Fibroblast of villous mesenchyme (primary cell): ENCODE results near the gene GALNTL6. TPM values are rescaled to one million over a fixed set of nuclear protein-coding genes. Genes with fewer than 3 reads are reported as not detected.
"Not testable (repeated sequence)": the region's sequence is repeated elsewhere in the genome, so short reads cannot be mapped to it uniquely, and the experiment has no call there.

ENCODE experiments used
- DNase-seq: peaks from one replicate; pipeline ENCODE4 v3.0.0-alpha.2; 2010; ENCODE audit warnings: low read depth
- H3K4me3 ChIP-seq: 2 replicates; pipeline ENCODE4 v1.5.1; 2011; ENCODE audit warnings: low read depth, mild to moderate bottlenecking, low read length
- CTCF ChIP-seq: IDR thresholded peaks from 2 replicates; pipeline ENCODE4 v1.5.1; 2012; ENCODE audit warnings: low read depth, mild to moderate bottlenecking, low read length; ENCODE audit not compliant: insufficient read depth
- total RNA-seq: library from RNA; depleted of rRNA; stranded (reverse); fragments of >200 nt; gene quantifications from 2 replicates; pipeline ENCODE4 v1.2.3, GENCODE V29; 2012

Gene GALNTL6
- total RNA-seq, 1 donor = not detected

DNA sequence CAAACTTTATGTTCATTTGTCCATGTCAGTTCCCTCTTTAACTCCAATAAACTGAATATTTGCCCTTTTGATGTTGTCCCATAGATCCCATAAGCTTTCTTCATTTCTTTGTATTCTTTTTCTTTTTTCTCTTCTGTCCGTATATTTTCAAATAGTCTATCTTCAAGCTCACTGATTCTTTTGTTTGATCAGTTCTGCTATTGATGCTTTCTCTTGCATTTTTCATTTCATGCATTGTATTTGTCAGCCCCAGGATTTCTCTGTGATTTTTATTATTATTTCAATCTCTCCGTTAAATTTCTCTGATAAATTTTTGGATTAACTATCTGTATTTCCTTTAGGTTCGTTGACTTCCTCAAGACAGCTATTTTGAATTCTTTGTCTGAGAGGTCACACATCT is 1082.5 kb downstream of the GALNTL6 start:
- no peak overlapping the region for H3K4me3 ChIP-seq
- TF ChIP-seq CTCF = no peak
- no peak for DNase-seq

DNA sequence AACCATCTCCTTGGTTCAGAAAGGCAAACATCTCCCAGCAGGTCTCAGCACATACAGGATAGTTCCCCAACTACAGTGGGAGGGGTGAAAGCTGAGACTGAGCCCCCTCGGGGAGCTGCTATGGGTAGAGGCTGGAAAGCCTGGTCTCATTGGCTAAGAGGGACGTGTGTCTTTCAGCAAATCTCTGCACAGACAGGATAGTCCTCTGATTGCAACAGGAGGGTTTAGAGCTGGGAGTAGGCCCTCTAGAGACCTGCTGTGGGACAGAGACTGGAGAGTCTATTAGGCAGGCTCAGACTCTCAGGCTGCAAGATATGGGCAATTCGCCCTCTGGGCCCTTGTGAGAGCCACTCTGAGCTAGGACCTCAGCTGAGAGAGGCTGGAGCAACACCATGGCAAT is 1083.8 kb downstream of the GALNTL6 start:
- TF ChIP-seq CTCF = no peak
- DNase-seq = no peak
- no peak overlapping the region for H3K4me3 ChIP-seq

GRCh38 chr4:172898715-172899114 is 1085.5 kb downstream of the GALNTL6 start:
- no peak for DNase-seq
- no peak overlapping the region for H3K4me3 ChIP-seq
- TF ChIP-seq CTCF = no peak

DNA sequence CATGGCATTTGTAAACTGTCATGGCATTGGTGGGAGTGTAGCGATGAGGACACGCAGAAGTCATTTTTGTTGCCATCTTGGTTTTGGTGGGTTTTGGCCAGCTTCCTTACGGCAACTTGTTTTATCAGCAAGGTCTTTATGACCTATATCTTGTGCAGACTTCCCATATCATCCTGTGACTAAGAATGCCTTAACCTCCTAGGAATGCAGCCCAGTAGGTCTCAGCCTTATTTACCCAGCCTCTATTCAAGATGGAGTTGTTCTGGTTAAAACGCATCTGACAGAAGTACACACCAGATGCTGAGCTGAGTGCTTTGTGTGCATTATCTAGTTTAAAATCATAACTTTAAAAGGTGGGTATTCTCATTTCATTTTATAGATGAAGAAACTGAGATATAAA is 1086.7 kb downstream of the GALNTL6 start:
- no peak overlapping the region for H3K4me3 ChIP-seq
- no peak for DNase-seq
- no peak for TF ChIP-seq CTCF

GRCh38 chr4:172900900-172901299 is 1087.7 kb downstream of the GALNTL6 start:
- no peak for TF ChIP-seq CTCF
- H3K4me3 ChIP-seq = no peak overlapping the region
- no peak for DNase-seq

- H3K4me3 ChIP-seq, DNase-seq: not testable (repeated sequence)
Observed at GRCh38 chr4:172912468-172912867, 1099.3 kb downstream of the GALNTL6 start.

DNA sequence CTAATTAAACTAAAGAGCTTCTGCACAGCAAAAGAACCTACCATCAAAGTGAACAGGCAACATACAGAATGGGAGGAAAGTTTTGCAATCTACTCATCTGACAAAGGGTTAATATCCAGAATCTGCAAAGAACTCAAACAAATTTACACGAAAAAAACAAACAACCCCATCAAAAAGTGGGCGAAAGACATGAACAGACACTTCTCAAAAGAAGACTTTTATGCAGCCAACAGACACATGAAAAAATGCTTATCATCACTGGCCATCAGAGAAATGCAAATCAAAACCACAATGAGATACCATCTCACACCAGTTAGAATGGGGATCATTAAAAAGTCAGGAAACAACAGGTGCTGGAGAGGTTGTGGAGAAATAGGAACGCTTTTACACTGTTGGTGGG is 1104.2 kb downstream of the GALNTL6 start:
- DNase-seq, H3K4me3 ChIP-seq: not testable (repeated sequence)

DNA sequence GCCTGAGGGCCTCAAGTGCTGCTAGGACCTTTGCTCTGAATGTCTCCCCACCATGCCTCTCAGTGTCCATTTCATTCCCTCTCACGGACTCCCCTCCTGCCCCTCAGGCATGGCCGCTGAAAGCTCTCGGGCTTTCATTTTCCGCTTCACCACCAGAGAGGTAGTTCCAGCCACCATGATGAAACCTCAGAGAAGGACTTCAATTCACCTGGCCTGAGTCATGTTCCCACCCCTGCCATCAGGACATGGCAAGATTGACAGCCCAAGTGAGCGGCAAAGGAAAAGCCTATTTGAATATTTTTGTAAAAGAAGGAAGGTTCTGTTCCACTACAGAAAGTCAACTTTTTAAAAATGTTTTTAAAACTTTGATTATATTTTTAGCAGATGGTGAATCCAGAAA is 1106.1 kb downstream of the GALNTL6 start:
- no peak overlapping the region for H3K4me3 ChIP-seq
- TF ChIP-seq CTCF = no peak
- no peak for DNase-seq
